GM18519 (cell line): ENCODE measurements around the gene UVRAG.

Experiments used
- ATAC-seq: cut with Tn5 transposase; IDR thresholded peaks from one replicate; pipeline ENCODE4 v1.9.1; 2021; ENCODE audit warnings: mild to moderate bottlenecking, moderate library complexity; ENCODE audit not compliant: unreplicated experiment, low FRiP score

UVRAG gene

DNA sequence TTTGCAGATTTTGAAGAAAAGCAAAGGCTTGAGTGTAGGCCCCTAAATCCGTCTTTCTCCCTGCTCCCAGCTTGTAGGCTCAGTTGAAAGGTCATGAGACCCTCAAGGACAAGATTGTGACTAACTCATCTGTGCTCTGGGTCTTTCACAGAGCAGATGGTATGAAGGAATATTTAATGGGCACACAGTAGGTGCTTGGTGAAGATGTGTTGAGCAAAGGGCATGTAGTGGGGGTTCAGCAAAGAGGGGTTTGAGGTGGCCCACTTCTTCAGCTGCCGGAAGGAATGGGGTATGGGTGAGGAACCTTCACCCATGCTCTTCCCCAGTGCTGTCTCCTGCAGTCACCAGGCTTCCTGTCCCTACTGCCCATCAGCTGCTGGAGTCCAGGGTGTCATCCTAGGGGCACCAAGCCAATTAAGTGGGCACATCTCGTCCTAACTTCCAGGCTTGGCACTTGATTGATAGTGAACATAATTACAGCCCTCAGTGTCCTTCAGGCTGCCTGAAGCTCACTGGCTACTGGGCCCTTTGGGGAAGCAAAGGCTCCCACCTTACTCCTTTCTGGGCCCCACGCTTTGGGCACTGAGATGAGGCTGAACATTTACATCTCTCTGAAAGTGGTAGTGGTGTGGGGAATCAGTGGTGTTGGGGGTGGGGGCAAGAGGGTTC is 31.5 kb upstream of the UVRAG start:
- no peak for ATAC-seq

- ATAC-seq = no peak
Measured at GRCh38 chr11:75784085-75784478, 30.9 kb upstream of the UVRAG start.

GRCh38 chr11:75784506-75784905 is 30.5 kb upstream of the UVRAG start:
- no peak for ATAC-seq

DNA sequence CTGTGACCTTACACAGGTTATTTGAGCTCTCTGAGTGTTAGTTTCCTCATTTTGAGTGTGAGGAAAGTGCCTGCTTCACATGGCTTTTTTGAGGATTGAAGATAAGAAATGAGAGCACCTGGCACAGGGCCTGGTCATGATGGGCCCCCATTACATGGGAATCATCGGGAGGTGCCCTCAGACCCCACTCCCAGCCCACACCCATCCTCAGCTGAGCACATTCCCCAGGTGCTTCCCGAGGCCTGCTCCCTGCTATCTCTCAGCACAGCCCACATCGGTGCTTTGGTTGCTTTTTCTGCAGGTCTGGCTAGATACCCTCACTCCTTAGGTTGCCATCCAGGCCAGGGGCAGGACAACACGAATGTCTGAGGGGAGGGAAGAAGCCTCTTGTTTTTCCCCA is 29.8 kb upstream of the UVRAG start:
- ATAC-seq = no peak

GRCh38 chr11:75786101-75786736 is 28.8 kb upstream of the UVRAG start:
- no peak for ATAC-seq

- ATAC-seq = no peak
Measured at GRCh38 chr11:75789521-75789920, 25.5 kb upstream of the UVRAG start.

GRCh38 chr11:75790986-75791385 is 24.0 kb upstream of the UVRAG start:
- no peak for ATAC-seq

DNA sequence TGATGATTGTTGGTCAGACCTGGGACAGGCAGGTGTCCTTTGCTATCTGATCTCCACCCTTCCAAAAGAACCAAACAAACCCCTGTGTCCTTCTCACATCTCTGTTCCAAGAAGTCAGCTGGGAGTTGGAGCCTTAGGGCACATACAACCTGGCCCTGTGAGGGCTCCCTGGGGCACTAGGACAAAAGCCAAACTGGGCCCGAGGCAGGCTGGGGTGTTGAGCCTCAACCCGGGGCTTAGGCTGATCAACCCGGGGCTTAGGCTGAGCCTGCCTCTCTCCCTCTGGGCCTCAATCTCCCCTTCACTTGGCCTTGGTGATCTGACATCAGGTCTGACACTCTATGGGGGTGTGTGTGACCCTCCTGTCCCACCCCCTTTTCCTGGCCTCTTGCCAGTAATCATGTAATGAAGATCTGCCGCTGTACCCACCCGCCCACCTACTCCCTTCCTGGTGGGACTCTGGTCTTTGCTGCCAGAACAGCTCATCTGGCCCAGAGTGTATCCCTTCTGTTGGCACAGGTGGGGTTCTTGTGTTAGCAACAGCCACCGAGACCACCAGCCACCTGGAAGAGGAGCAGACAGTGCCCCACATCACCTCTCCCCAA is 22.8 kb upstream of the UVRAG start:
- no peak for ATAC-seq

DNA sequence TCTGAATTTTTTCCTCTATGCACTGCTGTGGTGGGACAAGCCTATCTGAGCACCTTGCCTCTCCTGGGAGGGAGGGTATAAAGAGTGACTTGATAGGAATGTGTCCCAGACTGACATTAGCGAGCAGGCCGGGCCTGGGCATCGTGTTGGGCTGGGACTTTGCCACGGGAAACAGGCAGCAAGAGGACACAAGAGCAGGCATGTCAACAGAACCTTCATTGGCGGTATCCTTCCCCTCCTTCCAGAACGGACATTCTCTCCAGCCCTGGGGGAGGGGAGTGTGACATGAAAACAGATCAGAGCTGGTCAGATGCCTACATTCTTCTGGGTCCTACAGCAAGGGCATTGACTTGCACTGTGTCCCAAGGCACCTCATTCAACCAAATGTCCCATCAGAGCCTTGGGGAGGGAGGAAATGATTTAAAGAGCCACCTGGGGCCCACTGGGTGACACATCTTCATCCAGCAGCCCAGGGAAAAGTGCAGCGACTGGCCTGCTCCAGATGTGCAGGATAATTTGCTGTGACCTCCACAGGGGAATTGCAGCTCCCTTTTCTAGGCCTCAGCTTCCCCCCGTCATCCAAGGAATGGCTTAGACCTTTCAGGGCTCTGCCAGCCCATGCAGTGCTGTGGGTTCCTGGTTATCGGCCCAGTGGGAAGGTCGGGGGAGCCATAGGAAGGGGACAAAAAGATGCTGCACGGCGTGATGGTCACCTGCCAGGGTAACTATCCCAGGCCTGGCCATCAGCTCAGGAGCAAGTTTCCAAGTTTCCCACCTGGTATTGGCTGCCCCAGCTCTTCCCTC is 21.8 kb upstream of the UVRAG start:
- no peak for ATAC-seq

- no peak for ATAC-seq
Measured at GRCh38 chr11:75793966-75794365, 21.0 kb upstream of the UVRAG start.

- no peak for ATAC-seq
Measured at GRCh38 chr11:75795276-75796090, 19.5 kb upstream of the UVRAG start.

DNA sequence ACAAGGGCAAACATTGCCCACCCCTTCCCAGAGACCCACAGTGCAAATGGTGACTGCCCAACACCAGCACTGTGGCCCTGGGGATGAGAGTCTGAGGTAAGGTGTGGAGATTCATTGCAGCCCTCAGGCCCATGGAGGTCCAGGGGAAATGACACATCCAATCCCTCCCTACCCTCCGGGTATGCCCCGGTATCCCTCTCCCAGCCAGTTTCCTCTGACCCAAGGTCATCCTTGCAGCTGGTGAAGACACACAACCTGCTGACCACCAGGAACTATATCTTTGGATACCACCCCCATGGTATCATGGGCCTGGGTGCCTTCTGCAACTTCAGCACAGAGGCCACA is 18.9 kb upstream of the UVRAG start:
- ATAC-seq = no peak

DNA sequence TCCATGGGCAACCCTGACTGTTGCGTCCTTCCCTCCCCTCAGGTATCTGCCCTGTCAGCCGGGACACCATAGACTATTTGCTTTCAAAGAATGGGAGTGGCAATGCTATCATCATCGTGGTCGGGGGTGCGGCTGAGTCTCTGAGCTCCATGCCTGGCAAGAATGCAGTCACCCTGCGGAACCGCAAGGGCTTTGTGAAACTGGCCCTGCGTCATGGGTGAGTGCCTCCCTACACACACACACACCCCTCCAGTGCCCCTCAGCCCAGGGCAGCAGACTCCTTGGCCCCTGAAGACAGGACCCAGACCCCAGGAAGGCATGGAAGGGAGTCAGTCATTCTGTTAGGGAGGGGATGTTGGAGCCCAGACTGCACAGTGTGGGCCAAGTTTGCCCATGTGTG is 17.9 kb upstream of the UVRAG start:
- no peak for ATAC-seq

DNA sequence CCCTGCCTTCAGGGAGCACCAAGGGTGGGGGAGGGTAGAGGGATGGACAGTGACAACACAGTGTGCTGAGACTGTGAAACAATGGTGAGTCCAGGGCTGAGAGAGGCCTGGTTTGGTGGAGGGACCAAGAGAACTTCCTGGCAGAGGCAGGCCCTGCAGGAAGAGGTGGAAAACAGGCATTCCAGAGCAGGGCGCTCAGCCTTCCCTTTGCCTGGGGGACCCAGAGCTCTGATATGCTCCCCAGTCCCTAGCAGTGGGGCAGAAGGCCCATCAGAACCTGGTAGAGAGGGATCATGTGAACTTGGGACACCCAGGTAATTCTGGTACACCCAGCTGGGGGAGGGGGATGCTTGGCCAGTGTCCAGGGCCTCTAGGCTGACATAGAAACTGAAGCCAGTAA is 17.2 kb upstream of the UVRAG start:
- ATAC-seq = no peak

DNA sequence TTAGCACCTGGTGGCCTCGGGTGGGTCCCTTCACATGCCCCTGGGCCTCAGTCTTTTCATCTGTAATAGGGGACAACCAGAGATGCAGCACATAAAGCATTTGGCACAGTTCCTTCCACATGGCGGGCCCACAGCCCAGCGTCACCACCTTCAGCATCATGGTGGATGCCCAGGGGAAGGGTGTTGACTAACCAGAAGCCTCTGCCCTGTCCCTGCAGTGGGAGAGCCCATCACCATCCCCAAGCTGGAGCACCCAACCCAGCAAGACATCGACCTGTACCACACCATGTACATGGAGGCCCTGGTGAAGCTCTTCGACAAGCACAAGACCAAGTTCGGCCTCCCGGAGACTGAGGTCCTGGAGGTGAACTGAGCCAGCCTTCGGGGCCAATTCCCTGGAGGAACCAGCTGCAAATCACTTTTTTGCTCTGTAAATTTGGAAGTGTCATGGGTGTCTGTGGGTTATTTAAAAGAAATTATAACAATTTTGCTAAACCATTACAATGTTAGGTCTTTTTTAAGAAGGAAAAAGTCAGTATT is 14.8 kb upstream of the UVRAG start:
- ATAC-seq = no peak

DNA sequence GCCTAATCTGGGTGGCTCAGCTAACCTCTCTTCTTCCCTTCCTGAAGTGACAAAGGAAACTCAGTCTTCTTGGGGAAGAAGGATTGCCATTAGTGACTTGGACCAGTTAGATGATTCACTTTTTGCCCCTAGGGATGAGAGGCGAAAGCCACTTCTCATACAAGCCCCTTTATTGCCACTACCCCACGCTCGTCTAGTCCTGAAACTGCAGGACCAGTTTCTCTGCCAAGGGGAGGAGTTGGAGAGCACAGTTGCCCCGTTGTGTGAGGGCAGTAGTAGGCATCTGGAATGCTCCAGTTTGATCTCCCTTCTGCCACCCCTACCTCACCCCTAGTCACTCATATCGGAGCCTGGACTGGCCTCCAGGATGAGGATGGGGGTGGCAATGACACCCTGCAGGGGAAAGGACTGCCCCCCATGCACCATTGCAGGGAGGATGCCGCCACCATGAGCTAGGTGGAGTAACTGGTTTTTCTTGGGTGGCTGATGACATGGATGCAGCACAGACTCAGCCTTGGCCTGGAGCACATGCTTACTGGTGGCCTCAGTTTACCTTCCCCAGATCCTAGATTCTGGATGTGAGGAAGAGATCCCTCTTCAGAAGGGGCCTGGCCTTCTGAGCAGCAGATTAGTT is 14.2 kb upstream of the UVRAG start:
- no peak for ATAC-seq

DNA sequence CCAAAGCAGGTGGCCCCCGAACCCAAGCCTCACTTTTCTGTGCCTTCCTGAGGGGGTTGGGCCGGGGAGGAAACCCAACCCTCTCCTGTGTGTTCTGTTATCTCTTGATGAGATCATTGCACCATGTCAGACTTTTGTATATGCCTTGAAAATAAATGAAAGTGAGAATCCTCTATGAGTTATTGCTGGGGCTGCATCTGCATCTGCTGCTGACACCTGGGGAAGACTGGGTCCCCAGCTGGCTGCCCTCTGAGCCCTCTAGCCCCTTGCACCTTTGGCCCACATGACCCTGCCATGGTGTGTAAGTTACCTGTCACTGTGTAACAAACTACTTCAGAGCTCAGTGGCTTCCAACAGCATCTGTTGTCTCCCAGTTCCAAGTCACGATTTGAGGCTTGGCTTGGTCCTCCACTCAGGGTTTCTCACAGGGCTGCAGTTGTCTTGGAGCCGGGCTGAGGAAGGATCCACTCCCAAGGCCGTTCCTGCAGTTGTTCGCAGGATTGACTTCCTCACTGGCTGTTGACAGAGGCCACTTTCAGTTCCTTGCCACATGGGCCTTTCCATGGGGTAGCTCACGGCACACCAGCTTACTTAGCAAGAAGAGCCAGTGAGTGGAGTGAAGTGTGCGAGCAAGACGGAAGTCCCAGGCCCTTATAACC is 13.5 kb upstream of the UVRAG start:
- ATAC-seq = no peak

- no peak for ATAC-seq
Measured at GRCh38 chr11:75802021-75802912, 12.7 kb upstream of the UVRAG start.
